Naive thymus-derived CD4-positive, alpha-beta T cell (primary cell): ENCODE results near the gene FBXO11. TPM values are rescaled to one million over a fixed set of nuclear protein-coding genes. Genes with fewer than 3 reads are reported as not detected.
A peak's percentile ranks its signal among the peaks of the same experiment; 100 is the strongest.

Experiments
- ATAC-seq: fragments of 150-1000 bp; cut with Tn5 transposase; 2 replicates; pipeline ENCODE4 v1.10.0; 2021; ENCODE audit warnings: mild to moderate bottlenecking, moderate library complexity
- CTCF ChIA-PET: fragments of 350-600 bp; sonication (Branson Sonifier 250); formaldehyde crosslinking; loops from one replicate; lab custom pipeline; 2021; ENCODE audit warnings: antibody characterized with exemption; lab: Charles Lee
- POLR2A ChIA-PET: fragments of 350-600 bp; sonication (Branson Sonifier 250); formaldehyde crosslinking; loops from one replicate; lab custom pipeline; 2021; ENCODE audit warnings: antibody characterized with exemption, inconsistent platforms; lab: Charles Lee
- DNase-seq, 9 donors: peaks; one replicate each; pipeline versions ENCODE4 v3.0.0 to v3.0.0-alpha.2; 2020 to 2022; ENCODE audit warnings: mixed read lengths in 1 of 9
- H3K27ac ChIP-seq: one replicate; pipeline ENCODE4 v1.7.0; 2013; ENCODE audit warnings: mild to moderate bottlenecking, low read depth, low read length, moderate library complexity
- H3K27me3 ChIP-seq, 2 donors: one replicate each; pipeline ENCODE4 v1.7.0; 2013; ENCODE audit warnings: low read length in 2 of 2, mild to moderate bottlenecking in 2 of 2, moderate library complexity in 2 of 2; ENCODE audit not compliant: control insufficient read depth in 2 of 2, insufficient read depth in 2 of 2
- H3K36me3 ChIP-seq, 3 experiments: 1 replicate in 2 of 3; 2 replicates in 1 of 3; pipeline ENCODE4 v1.7.0; 2013; ENCODE audit warnings: low read length in 3 of 3, mild to moderate bottlenecking in 3 of 3, moderate library complexity in 1 of 3; ENCODE audit not compliant: insufficient read depth in 3 of 3, control insufficient read depth in 2 of 3
- H3K4me1 ChIP-seq, 2 donors: one replicate each; pipeline ENCODE4 v1.7.0; 2013; ENCODE audit warnings: low read length in 2 of 2, mild to moderate bottlenecking in 2 of 2, moderate library complexity in 1 of 2; ENCODE audit not compliant: control insufficient read depth in 2 of 2, insufficient read depth in 2 of 2
- H3K4me3 ChIP-seq: 2 replicates; pipeline ENCODE4 v1.7.0; 2013; ENCODE audit warnings: mild to moderate bottlenecking, low read length
- H3K9me3 ChIP-seq, 3 experiments: 1 replicate in 2 of 3; 2 replicates in 1 of 3; pipeline ENCODE4 v1.7.0; 2013; ENCODE audit warnings: low read length in 3 of 3; ENCODE audit not compliant: control insufficient read depth in 2 of 3
- H3K27ac Mint-ChIP-seq, 9 donors: one replicate each; pipeline ENCODE4 v1.8.0; 2020 to 2022; ENCODE audit warnings: mixed read lengths in 9 of 9, mild to moderate bottlenecking in 8 of 9, moderate library complexity in 5 of 9, inconsistent platforms in 2 of 9
- H3K27me3 Mint-ChIP-seq, 5 donors: one replicate each; pipeline ENCODE4 v1.8.0; 2021 to 2022; ENCODE audit warnings: mixed read lengths in 5 of 5, mild to moderate bottlenecking in 1 of 5
- H3K36me3 Mint-ChIP-seq, 5 donors: one replicate each; pipeline ENCODE4 v1.8.0; 2020 to 2022; ENCODE audit warnings: mixed read lengths in 5 of 5, mild to moderate bottlenecking in 3 of 5, inconsistent platforms in 1 of 5
- H3K4me1 Mint-ChIP-seq, 7 donors: one replicate each; pipeline ENCODE4 v1.8.0; 2020 to 2022; ENCODE audit warnings: mixed read lengths in 7 of 7, mild to moderate bottlenecking in 3 of 7, inconsistent platforms in 1 of 7
- H3K4me3 Mint-ChIP-seq, 10 donors: one replicate each; pipeline ENCODE4 v1.8.0; 2020 to 2022; ENCODE audit warnings: mild to moderate bottlenecking in 10 of 10, mixed read lengths in 10 of 10, moderate library complexity in 6 of 10, inconsistent platforms in 2 of 10
- H3K9me3 Mint-ChIP-seq, 11 donors: one replicate each; pipeline ENCODE4 v1.8.0; 2020 to 2022; ENCODE audit warnings: mixed read lengths in 11 of 11, mild to moderate bottlenecking in 4 of 11, inconsistent platforms in 1 of 11, moderate library complexity in 1 of 11
- intact Hi-C, 2 donors: fragments of 100-400 bp; cut with micrococcal nuclease; formaldehyde crosslinking; loops; one replicate each; pipeline ENCODE4 v1.15.1; 2023
- polyA plus RNA-seq, 2 donors: library from polyadenylated mRNA; unstranded; fragments of 300-500 nt; fragmentation: Illumina TruSeq; gene quantifications; one replicate each; pipeline ENCODE4 v1.2.3, GENCODE V29; 2021
- total RNA-seq, 6 experiments: library from RNA in 5 of 6; stranded (reverse) in 5 of 6; gene quantifications; 1 replicate in 5 of 6; 2 replicates in 1 of 6; pipeline ENCODE4 v1.2.3 and lab custom pipeline; 2021 to 2026

Gene FBXO11
- total and polyA plus RNA-seq, 7 experiments from 2014 or later, result 7.7 to 92.1 (median 85.4) TPM

- Mint-ChIP-seq H3K4me1 (peaks cover 0 to 13% (median 4%) of the 10 kb centered on the region in 7 donors), H3K27me3 (no peaks in the 10 kb centered on the region), H3K36me3 (peaks cover 40 to 80% (median 65%) of the 10 kb centered on the region in 5 donors), H3K27ac (peak overlapping the region in 7 of 9 donors; percentile 25 to 81 (median 38)), H3K4me3 (no peak overlapping the region), H3K9me3 (peaks cover 0 to 12% (median 8%) of the 10 kb centered on the region in 11 donors)
- H3K27ac ChIP-seq, result no peak overlapping the region
- peaks cover 0 to 9% (median 3%) of the 10 kb centered on the region in 3 experiments for H3K9me3 ChIP-seq
- ChIA-PET POLR2A (no interaction called here), CTCF (no interaction called here)
- intact Hi-C loops, result no loop called here
- no peak for DNase-seq
- ATAC-seq, result peak; percentile 56
- no peaks in the 10 kb centered on the region for H3K4me1 ChIP-seq
- no peak overlapping the region for H3K4me3 ChIP-seq
- peaks cover 9 to 85% (median 17%) of the 10 kb centered on the region in 3 experiments for H3K36me3 ChIP-seq
- no peaks in the 10 kb centered on the region for H3K27me3 ChIP-seq
These were observed 107.7 kb downstream of the FBXO11 start for GRCh38 chr2:47798631-47799030.

DNA sequence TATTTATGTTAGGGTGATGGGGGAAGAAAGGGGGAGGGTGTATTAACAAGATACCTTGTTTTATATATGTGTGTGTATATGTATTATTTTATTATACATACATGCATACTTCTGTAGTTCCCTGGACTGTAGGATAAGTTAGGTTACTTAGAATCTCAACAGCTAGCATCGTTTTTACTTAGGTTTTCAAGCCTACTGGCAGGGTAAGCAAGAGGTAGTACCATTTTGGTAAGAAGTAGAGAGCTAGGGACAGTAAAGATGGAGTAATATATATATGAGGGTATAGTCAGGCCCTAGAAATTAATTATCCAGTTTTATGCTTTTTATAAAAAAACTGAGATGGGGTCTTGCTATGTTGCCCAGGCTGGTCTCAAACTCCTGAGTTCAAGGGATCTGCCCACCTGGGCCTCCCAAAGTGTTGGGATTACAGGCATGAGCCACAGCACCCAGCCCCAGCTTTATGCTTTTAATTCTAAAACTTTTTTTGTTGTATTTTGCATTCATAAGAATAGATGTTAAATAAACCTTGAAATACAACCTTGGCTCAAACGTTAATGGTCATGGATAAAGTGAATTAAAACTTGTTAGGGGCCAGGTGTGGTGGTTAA lies 110.1 kb downstream of the FBXO11 start:
- DNase-seq (no peak), ATAC-seq (no peak)
- Mint-ChIP-seq H3K4me3 (no peak overlapping the region), H3K36me3 (peaks cover 31 to 65% (median 51%) of the 10 kb centered on the region in 5 donors), H3K27me3 (no peaks in the 10 kb centered on the region), H3K27ac (peak overlapping the region in 2 of 9 donors; percentile 36 to 41), H3K4me1 (peaks cover 3 to 16% (median 7%) of the 10 kb centered on the region in 7 donors), H3K9me3 (peaks cover 0 to 2% (median 0%) of the 10 kb centered on the region in 11 donors)
- intact Hi-C loops, result no loop called here
- no peaks in the 10 kb centered on the region for H3K27me3 ChIP-seq
- no peak overlapping the region for H3K27ac ChIP-seq
- H3K9me3 ChIP-seq, result no peaks in the 10 kb centered on the region
- ChIA-PET POLR2A (no interaction called here), CTCF (no interaction called here)
- no peak overlapping the region for H3K4me3 ChIP-seq
- peaks cover 4 to 62% (median 8%) of the 10 kb centered on the region in 3 experiments for H3K36me3 ChIP-seq
- H3K4me1 ChIP-seq, result no peaks in the 10 kb centered on the region

- ChIA-PET POLR2A (no interaction called here), CTCF (interaction anchor here (0.7 kb wide), 1 partner anchor 805 kb away, joined by 7 read pairs; no protein-coding TSS in a partner anchor)
- no peak for DNase-seq
- Histone ChIP-seq H3K4me1 (peaks cover 5 to 8% of the 10 kb centered on the region in 2 donors), H3K27ac (no peak overlapping the region), H3K9me3 (no peaks in the 10 kb centered on the region), H3K36me3 (peaks cover 0 to 3% (median 0%) of the 10 kb centered on the region in 3 experiments), H3K4me3 (no peak overlapping the region), H3K27me3 (no peaks in the 10 kb centered on the region)
- Mint-ChIP-seq H3K27me3 (no peaks in the 10 kb centered on the region), H3K27ac (peak overlapping the region in 8 of 9 donors; percentile 1 to 95 (median 38)), H3K4me1 (peaks cover 12 to 52% (median 33%) of the 10 kb centered on the region in 7 donors), H3K36me3 (peaks cover 0 to 12% (median 5%) of the 10 kb centered on the region in 5 donors), H3K9me3 (no peaks in the 10 kb centered on the region), H3K4me3 (peak overlapping the region; percentile 5 to 92 (median 53))
- ATAC-seq, result no peak
- intact Hi-C loops, result loop anchor here (2.0 to 10.0 kb wide), 2 partner anchors 21 to 871 kb away; partner anchors contain the start of gene MCFD2 (in 1 of the 2)
These were observed 120.3 kb downstream of the FBXO11 start for GRCh38 chr2:47785986-47786385.

GRCh38 chr2:47784352-47784851 lies 121.9 kb downstream of the FBXO11 start:
- Mint-ChIP-seq H3K27ac (peak overlapping the region in 4 of 9 donors; percentile 1 to 86 (median 72)), H3K4me1 (peaks cover 7 to 40% (median 24%) of the 10 kb centered on the region in 7 donors), H3K9me3 (no peaks in the 10 kb centered on the region), H3K27me3 (no peaks in the 10 kb centered on the region), H3K36me3 (peaks cover 0 to 10% (median 5%) of the 10 kb centered on the region in 5 donors), H3K4me3 (peak overlapping the region; percentile 70 to 97 (median 90))
- peak overlapping the region; percentile 55 for H3K4me3 ChIP-seq
- ATAC-seq (no peak), DNase-seq (no peak)
- no peaks in the 10 kb centered on the region for H3K36me3 ChIP-seq
- no peaks in the 10 kb centered on the region for H3K9me3 ChIP-seq
- peaks cover 5 to 8% of the 10 kb centered on the region in 2 donors for H3K4me1 ChIP-seq
- H3K27me3 ChIP-seq, result no peaks in the 10 kb centered on the region
- POLR2A ChIA-PET, result no interaction called here
- CTCF ChIA-PET, result interaction anchor here (0.7 kb wide), 1 partner anchor 1545 kb away, joined by 4 read pairs; no protein-coding TSS in a partner anchor
- peak overlapping the region; percentile 73 for H3K27ac ChIP-seq
- intact Hi-C loops, result loop anchor here in 1 of 2 donors (10.0 kb wide), 1 partner anchor 870 kb away; the partner anchor contains the start of gene MCFD2

DNA sequence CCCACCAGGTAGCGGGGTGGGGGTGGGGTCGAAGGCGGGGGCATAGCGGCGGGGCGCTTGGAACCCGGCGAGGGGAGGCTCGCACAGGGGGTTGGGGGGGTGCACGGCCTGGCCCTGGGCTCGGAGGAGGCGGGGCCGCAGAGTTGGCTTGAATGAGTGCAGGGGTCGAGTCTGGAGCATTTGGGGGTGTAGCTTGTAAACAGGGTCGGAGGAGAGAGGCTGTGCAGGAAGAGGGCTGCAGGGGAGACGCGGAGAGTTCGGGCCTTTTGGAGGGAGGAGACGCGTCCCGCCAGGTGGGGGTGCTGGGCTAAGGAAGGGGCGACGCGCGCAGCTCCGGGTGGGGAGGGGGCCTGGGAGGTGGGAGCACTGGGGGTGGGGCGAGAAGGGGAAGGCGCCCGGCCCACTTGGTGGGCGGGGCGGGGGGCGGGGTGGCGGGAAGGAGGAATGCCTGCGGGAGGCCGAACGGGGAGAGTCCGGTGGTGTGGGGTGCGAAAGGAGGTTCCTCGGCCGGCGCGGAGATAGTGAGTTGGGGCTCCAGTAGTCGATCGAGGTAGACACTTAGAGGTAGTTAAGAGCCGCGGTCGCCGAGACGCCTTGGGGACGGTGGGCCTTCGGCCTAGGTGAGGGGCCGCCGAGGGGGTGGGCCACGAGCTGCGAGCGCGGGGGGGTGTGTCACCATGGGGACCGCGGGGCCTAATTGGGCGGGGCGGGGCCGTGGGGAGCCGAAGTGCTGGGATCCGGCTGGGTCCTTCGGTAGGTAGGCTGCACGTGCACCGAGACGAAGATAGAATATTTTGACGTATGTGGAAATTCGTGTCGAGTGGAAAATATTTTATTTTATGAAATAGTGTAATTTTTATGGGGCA lies 122.6 kb downstream of the FBXO11 start:
- Histone ChIP-seq H3K36me3 (no peaks in the 10 kb centered on the region), H3K9me3 (no peaks in the 10 kb centered on the region), H3K4me3 (peak overlapping the region; percentile 97), H3K4me1 (peaks cover 5 to 8% of the 10 kb centered on the region in 2 donors), H3K27ac (peak overlapping the region; percentile 94), H3K27me3 (no peaks in the 10 kb centered on the region)
- CTCF ChIA-PET, result interaction anchor here (0.7 kb wide), 1 partner anchor 16 kb away, joined by 4 read pairs; no protein-coding TSS in a partner anchor
- DNase-seq (peak; percentile 37 to 77 (median 64)), ATAC-seq (peak; percentile 42)
- Mint-ChIP-seq H3K27ac (peak overlapping the region; percentile 62 to 93 (median 87)), H3K9me3 (no peaks in the 10 kb centered on the region), H3K27me3 (no peaks in the 10 kb centered on the region), H3K4me3 (peak overlapping the region; percentile 70 to 97 (median 90)), H3K4me1 (peaks cover 7 to 40% (median 24%) of the 10 kb centered on the region in 7 donors), H3K36me3 (peaks cover 0 to 10% (median 5%) of the 10 kb centered on the region in 5 donors)
- intact Hi-C loops, result loop anchor here (1.0 to 10.0 kb wide), 8 partner anchors 15 to 869 kb away; partner anchors contain the start of genes FBXO11 (in 2 of the 2) and MCFD2 (in 1 of the 2)
- POLR2A ChIA-PET, result interaction anchor here (0.8 to 1.3 kb wide), 4 partner anchors 14 to 381 kb away, joined by 3 to 6 read pairs (median 4); partner anchors contain the start of gene MSH2
